Endothelial cell (in vitro differentiated cells): ENCODE results near the gene ANO6. TPM values are rescaled to one million over a fixed set of nuclear protein-coding genes. Genes with fewer than 3 reads are reported as not detected.

Source experiments
- DNase-seq: peaks from one replicate; pipeline ENCODE4 v3.0.0; 2021; ENCODE audit warnings: low spot score
- H3K27ac Mint-ChIP-seq: one replicate; pipeline ENCODE4 v1.8.0; 2021; ENCODE audit warnings: mixed read lengths, inconsistent platforms; ENCODE audit not compliant: unreplicated experiment
- H3K27me3 Mint-ChIP-seq: one replicate; pipeline ENCODE4 v1.8.0; 2021; ENCODE audit warnings: mild to moderate bottlenecking, moderate library complexity, mixed read lengths, inconsistent platforms; ENCODE audit not compliant: unreplicated experiment
- H3K36me3 Mint-ChIP-seq: one replicate; pipeline ENCODE4 v1.8.0; 2021; ENCODE audit warnings: mild to moderate bottlenecking, low read depth, mixed read lengths, inconsistent platforms; ENCODE audit not compliant: unreplicated experiment
- H3K4me1 Mint-ChIP-seq: one replicate; pipeline ENCODE4 v1.8.0; 2021; ENCODE audit warnings: mild to moderate bottlenecking, mixed read lengths, inconsistent platforms; ENCODE audit not compliant: unreplicated experiment
- H3K4me3 Mint-ChIP-seq: one replicate; pipeline ENCODE4 v1.8.0; 2021; ENCODE audit warnings: mild to moderate bottlenecking, mixed read lengths, inconsistent platforms; ENCODE audit not compliant: unreplicated experiment
- H3K9me3 Mint-ChIP-seq: one replicate; pipeline ENCODE4 v1.8.0; 2021; ENCODE audit warnings: mixed read lengths, inconsistent platforms; ENCODE audit not compliant: unreplicated experiment
- CTCF ChIP-seq: fragments of 200-600 bp; sonication (generic); IDR thresholded peaks from one replicate; pipeline ENCODE4 v1.5.0; 2021; ENCODE audit warnings: antibody characterized with exemption; ENCODE audit not compliant: unreplicated experiment
- total RNA-seq: library from RNA; stranded (reverse); fragmentation: NEBNext Ultra II Directional; extraction: Animal tissue kit (Norgen Biotek cat#: 25700); gene quantifications from one replicate; pipeline ENCODE4 v1.2.1, GENCODE V29; 2021; ENCODE audit not compliant: unreplicated experiment

ANO6 gene
- total RNA-seq, 1 donor from 2014 or later, result 50.8 TPM

DNA sequence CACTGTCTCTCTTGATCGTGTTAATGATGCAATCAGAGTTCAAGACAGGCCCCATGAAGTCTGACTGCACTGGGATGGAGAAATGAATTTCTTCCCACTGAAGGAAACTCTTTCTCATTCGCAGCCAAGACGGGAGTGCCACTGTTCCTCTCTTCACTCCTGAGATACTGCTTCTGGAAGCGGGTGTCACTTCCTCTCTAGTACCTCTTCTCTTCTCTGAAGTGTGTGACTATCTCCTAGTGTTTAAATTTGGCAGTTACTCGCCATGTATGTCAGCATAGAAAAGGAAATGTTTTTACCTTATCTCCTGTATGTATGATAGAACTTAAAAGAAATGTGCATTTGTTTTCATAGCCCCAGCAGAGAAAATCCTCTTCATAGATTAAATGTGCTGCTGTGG is 215.2 kb downstream of the ANO6 start:
- no peak for TF ChIP-seq CTCF
- Mint-ChIP-seq H3K27me3 (peaks cover 7% of the 10 kb centered on the region), H3K4me3 (no peak overlapping the region), H3K4me1 (peaks cover 30% of the 10 kb centered on the region), H3K27ac (no peak overlapping the region), H3K36me3 (peaks cover 22% of the 10 kb centered on the region), H3K9me3 (no peaks in the 10 kb centered on the region)
- no peak for DNase-seq

DNA sequence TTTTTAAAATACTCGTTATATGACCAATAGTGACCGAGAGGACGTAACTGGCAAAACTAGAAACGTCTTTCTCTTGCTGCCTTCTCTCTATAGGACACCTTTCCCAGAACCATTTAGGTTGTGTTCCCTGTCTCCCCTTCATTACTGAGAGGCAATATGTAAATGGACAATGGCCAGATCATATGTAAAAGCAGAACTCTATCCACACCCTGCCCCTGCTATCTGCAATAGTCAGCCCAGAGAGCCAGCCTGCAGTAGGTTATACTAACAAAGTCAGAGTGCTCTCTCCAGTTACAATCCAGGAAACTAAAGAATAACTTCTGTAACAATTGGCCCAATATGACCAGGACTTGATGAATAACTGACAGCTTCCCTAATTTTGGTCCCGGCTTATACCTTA is 216.8 kb downstream of the ANO6 start:
- H3K27ac Mint-ChIP-seq, result no peak overlapping the region
- no peak overlapping the region for H3K4me3 Mint-ChIP-seq
- peaks cover 31% of the 10 kb centered on the region for H3K4me1 Mint-ChIP-seq
- no peak for TF ChIP-seq CTCF
- peaks cover 7% of the 10 kb centered on the region for H3K36me3 Mint-ChIP-seq
- no peaks in the 10 kb centered on the region for H3K27me3 Mint-ChIP-seq
- DNase-seq, result no peak
- H3K9me3 Mint-ChIP-seq, result no peaks in the 10 kb centered on the region

- DNase-seq, result no peak
- Mint-ChIP-seq H3K9me3 (no peaks in the 10 kb centered on the region), H3K4me1 (peaks cover 31% of the 10 kb centered on the region), H3K36me3 (peaks cover 7% of the 10 kb centered on the region), H3K27me3 (no peaks in the 10 kb centered on the region), H3K27ac (peak overlapping the region; percentile 15), H3K4me3 (no peak overlapping the region)
- TF ChIP-seq CTCF, result no peak
Measured at GRCh38 chr12:45433441-45433868, 217.6 kb downstream of the ANO6 start.

GRCh38 chr12:45434094-45434493 is 218.2 kb downstream of the ANO6 start:
- H3K27ac Mint-ChIP-seq, result no peak overlapping the region

More at GRCh38 chr12:45434094-45434493, 218.2 kb downstream of the ANO6 start:
- no peak for TF ChIP-seq CTCF
- Mint-ChIP-seq H3K4me1 (peaks cover 31% of the 10 kb centered on the region), H3K27me3 (no peaks in the 10 kb centered on the region), H3K36me3 (peaks cover 7% of the 10 kb centered on the region), H3K4me3 (no peak overlapping the region), H3K9me3 (no peaks in the 10 kb centered on the region)
- DNase-seq, result no peak
